ENCODE results near the gene KCNH2.

DNA sequence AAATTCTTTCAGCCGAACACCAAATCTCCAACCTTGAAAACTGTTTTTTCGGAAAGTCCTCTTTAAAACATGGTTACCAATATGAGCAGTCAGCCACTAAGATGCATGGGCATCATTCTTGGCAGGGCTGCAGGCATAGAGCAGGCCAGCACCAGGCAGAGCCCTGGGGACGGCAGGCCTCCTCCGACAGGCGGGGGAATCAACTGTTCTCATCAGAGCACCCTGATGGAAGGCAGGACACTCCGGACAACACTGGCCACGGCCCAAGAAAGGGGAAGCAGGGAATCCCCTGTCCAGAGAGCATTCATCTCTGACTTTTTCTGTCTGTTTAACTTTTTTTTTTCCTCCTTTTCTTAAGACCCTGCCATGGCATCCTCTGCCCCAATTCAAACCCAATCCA lies 11.3 kb upstream of the KCNH2 start:
- TF ChIP-seq, protein P1, sequence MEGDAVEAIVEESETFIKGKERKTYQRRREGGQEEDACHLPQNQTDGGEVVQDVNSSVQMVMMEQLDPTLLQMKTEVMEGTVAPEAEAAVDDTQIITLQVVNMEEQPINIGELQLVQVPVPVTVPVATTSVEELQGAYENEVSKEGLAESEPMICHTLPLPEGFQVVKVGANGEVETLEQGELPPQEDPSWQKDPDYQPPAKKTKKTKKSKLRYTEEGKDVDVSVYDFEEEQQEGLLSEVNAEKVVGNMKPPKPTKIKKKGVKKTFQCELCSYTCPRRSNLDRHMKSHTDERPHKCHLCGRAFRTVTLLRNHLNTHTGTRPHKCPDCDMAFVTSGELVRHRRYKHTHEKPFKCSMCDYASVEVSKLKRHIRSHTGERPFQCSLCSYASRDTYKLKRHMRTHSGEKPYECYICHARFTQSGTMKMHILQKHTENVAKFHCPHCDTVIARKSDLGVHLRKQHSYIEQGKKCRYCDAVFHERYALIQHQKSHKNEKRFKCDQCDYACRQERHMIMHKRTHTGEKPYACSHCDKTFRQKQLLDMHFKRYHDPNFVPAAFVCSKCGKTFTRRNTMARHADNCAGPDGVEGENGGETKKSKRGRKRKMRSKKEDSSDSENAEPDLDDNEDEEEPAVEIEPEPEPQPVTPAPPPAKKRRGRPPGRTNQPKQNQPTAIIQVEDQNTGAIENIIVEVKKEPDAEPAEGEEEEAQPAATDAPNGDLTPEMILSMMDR (IDR thresholded peaks at IDR 0.05) = no peak
- TF ChIP-seq POLR2A (IDR thresholded peaks at IDR 0.05) = no peak

Measured in thyroid gland (tissue), 4 donors.